SH-SY5Y (cell line): Measurements from ENCODE around the gene GLDN.

Experiments used
- GATA2 ChIP-seq: IDR thresholded peaks from 2 replicates; pipeline ENCODE4 v1.6.1; 2011; ENCODE audit warnings: mild to moderate bottlenecking, low read depth, low read length
- GATA3 ChIP-seq: IDR thresholded peaks from 2 replicates; pipeline ENCODE4 v1.6.1; 2011; ENCODE audit warnings: low read depth, mild to moderate bottlenecking, low read length, moderate library complexity

GLDN gene

GRCh38 chr15:51450001-51450400, 108.5 kb downstream of the GLDN start:
- TF ChIP-seq GATA2 = no peak
- TF ChIP-seq GATA3 = no peak
